GM23338 (cell line): ENCODE data around the gene MELK. TPM values are rescaled to one million over a fixed set of nuclear protein-coding genes. Genes with fewer than 3 reads are reported as not detected.
A peak's percentile ranks its signal among the peaks of the same experiment; 100 is the strongest.

Experiments used
- ATAC-seq: fragments of 200-7000 bp; cut with Tn5 transposase; 3 replicates; pipeline ENCODE4 v1.9.1; 2020
- DNase-seq: peaks from one replicate; pipeline ENCODE4 v3.0.0-alpha.2; 2015; ENCODE audit warnings: low spot score
- H2AFZ ChIP-seq: fragments of 200-600 bp; sonication (generic); 2 replicates; pipeline ENCODE4 v1.8.0; 2016; ENCODE audit warnings: antibody characterized with exemption, mild to moderate bottlenecking, moderate library complexity
- H3F3A ChIP-seq: fragments of 200-600 bp; sonication (generic); replicated peaks from 2 replicates; pipeline ENCODE4 v1.8.0; 2017; ENCODE audit warnings: antibody characterized with exemption, mixed run types, low read depth
- H3K27ac ChIP-seq: fragments of 200-600 bp; sonication (generic); 2 replicates; pipeline ENCODE4 v1.6.1; 2016; ENCODE audit warnings: low read depth
- H3K27me3 ChIP-seq: fragments of 200-600 bp; sonication (generic); 2 replicates; pipeline ENCODE4 v1.8.0; 2016; ENCODE audit warnings: mild to moderate bottlenecking, mixed run types, moderate library complexity; ENCODE audit not compliant: insufficient read depth
- H3K36me3 ChIP-seq: fragments of 200-600 bp; sonication (generic); 2 replicates; pipeline ENCODE4 v1.8.0; 2016; ENCODE audit warnings: mild to moderate bottlenecking; ENCODE audit not compliant: insufficient read depth
- H3K4me1 ChIP-seq: fragments of 200-600 bp; sonication (generic); 2 replicates; pipeline ENCODE4 v1.8.0; 2016; ENCODE audit warnings: mild to moderate bottlenecking, moderate library complexity; ENCODE audit not compliant: insufficient read depth
- H3K4me2 ChIP-seq: fragments of 200-600 bp; sonication (generic); 2 replicates; pipeline ENCODE4 v1.7.1; 2017; ENCODE audit warnings: mixed run types
- H3K4me3 ChIP-seq: fragments of 200-600 bp; sonication (generic); 2 replicates; pipeline ENCODE4 v1.6.1; 2016; ENCODE audit warnings: mixed run types
- H3K79me2 ChIP-seq: fragments of 200-600 bp; sonication (generic); replicated peaks from 2 replicates; pipeline ENCODE4 v1.8.0; 2017; ENCODE audit warnings: mild to moderate bottlenecking; ENCODE audit not compliant: insufficient read depth
- H3K9me2 ChIP-seq: fragments of 200-600 bp; sonication (generic); 2 replicates; pipeline ENCODE4 v1.8.0; 2017; ENCODE audit not compliant: insufficient read depth
- H4K20me1 ChIP-seq: fragments of 200-600 bp; sonication (generic); replicated peaks from 2 replicates; pipeline ENCODE4 v1.8.0; 2017; ENCODE audit warnings: mild to moderate bottlenecking; ENCODE audit not compliant: insufficient read depth
- H3K27ac Mint-ChIP-seq: 2 replicates; pipeline ENCODE4 v1.8.0; 2020; ENCODE audit warnings: inconsistent platforms, mild to moderate bottlenecking, moderate library complexity, mixed read lengths
- H3K27me3 Mint-ChIP-seq: 3 replicates; pipeline ENCODE4 v1.8.0; 2022; ENCODE audit warnings: low read depth, mild to moderate bottlenecking, moderate library complexity, mixed read lengths, inconsistent platforms; ENCODE audit not compliant: insufficient read depth, poor library complexity
- H3K36me3 Mint-ChIP-seq: 3 replicates; pipeline ENCODE4 v1.8.0; 2021; ENCODE audit warnings: low read depth, mild to moderate bottlenecking, inconsistent platforms, moderate library complexity, mixed read lengths
- H3K4me1 Mint-ChIP-seq: 3 replicates; pipeline ENCODE4 v1.8.0; 2020; ENCODE audit warnings: mild to moderate bottlenecking, inconsistent platforms, mixed read lengths
- H3K4me3 Mint-ChIP-seq: 3 replicates; pipeline ENCODE4 v1.8.0; 2021; ENCODE audit warnings: moderate library complexity, mild to moderate bottlenecking, inconsistent platforms, mixed read lengths
- H3K9me3 Mint-ChIP-seq: 3 replicates; pipeline ENCODE4 v1.8.0; 2020; ENCODE audit warnings: moderate library complexity, mild to moderate bottlenecking, inconsistent platforms, mixed read lengths
- CREB1 ChIP-seq: fragments of 250-450 bp; sonication (Bioruptor Pico); IDR thresholded peaks from 2 replicates; pipeline ENCODE4 v1.5.0; 2020; ENCODE audit warnings: low read depth, mild to moderate bottlenecking, moderate library complexity
- EZH2 ChIP-seq: fragments of 200-600 bp; sonication (generic); IDR thresholded peaks from one replicate; pipeline ENCODE4 v1.8.0; 2017; ENCODE audit warnings: antibody characterized with exemption, mild to moderate bottlenecking, low read depth; ENCODE audit not compliant: unreplicated experiment
- EZH2phosphoT487 ChIP-seq: fragments of 200-600 bp; sonication (generic); IDR thresholded peaks from one replicate; pipeline ENCODE4 v1.8.1; 2018; ENCODE audit warnings: antibody characterized with exemption; ENCODE audit not compliant: unreplicated experiment
- JUNB ChIP-seq: IDR thresholded peaks from one replicate; pipeline ENCODE4 v1.6.1; 2016; ENCODE audit warnings: antibody characterized with exemption; ENCODE audit not compliant: unreplicated experiment
- NANOG ChIP-seq: IDR thresholded peaks from 2 replicates; pipeline ENCODE4 v1.6.1; 2016; ENCODE audit warnings: antibody characterized with exemption, borderline replicate concordance
- POLR2AphosphoS5 ChIP-seq: IDR thresholded peaks from 2 replicates; pipeline ENCODE4 v1.6.1; 2016; ENCODE audit warnings: antibody characterized with exemption, low read depth
- STAT1 ChIP-seq: IDR thresholded peaks from one replicate; pipeline ENCODE4 v1.6.1; 2016; ENCODE audit warnings: antibody characterized with exemption; ENCODE audit not compliant: unreplicated experiment
- ZNF114 ChIP-seq: fragments of 250-450 bp; sonication (Bioruptor Pico); IDR thresholded peaks from 2 replicates; pipeline ENCODE4 v1.5.0; 2020; ENCODE audit warnings: mild to moderate bottlenecking, moderate library complexity
- ZNF331 ChIP-seq: fragments of 250-450 bp; sonication (Bioruptor Pico); IDR thresholded peaks from 2 replicates; pipeline ENCODE4 v1.5.0; 2020; ENCODE audit warnings: low read depth, mild to moderate bottlenecking, moderate library complexity
- polyA plus RNA-seq: library from polyadenylated mRNA; unstranded; fragments of >200 nt; fragmentation: Nextera tagmentation; extraction: Ambion mirVana; gene quantifications from 2 replicates; pipeline ENCODE4 v1.2.1, GENCODE V29; 2016
- total RNA-seq: library from RNA; depleted of rRNA; stranded (reverse); fragments of >200 nt; shearing (Covaris generic); gene quantifications from 2 replicates; pipeline ENCODE4 v1.2.3, GENCODE V29; 2014
- TF ChIP-seq, protein P1 (sequence below): IDR thresholded peaks from one replicate; pipeline ENCODE4 v1.6.1; 2018; ENCODE audit warnings: antibody characterized with exemption; ENCODE audit not compliant: unreplicated experiment
- TF ChIP-seq, protein P2 (sequence below), 2 experiments: fragments of 200-600 bp in 1 of 2; sonication (generic) in 1 of 2; conservative IDR thresholded peaks; 2 replicates each; pipeline versions ENCODE4 v1.5.1 to v1.6.1; 2016 to 2017; ENCODE audit warnings: antibody characterized with exemption in 2 of 2, low read depth in 2 of 2, mild to moderate bottlenecking in 2 of 2, moderate library complexity in 1 of 2
- TF ChIP-seq, protein P3 (sequence below): IDR thresholded peaks from 2 replicates; pipeline ENCODE4 v1.6.1; 2016; ENCODE audit warnings: antibody characterized with exemption

The MELK gene
- total and polyA plus RNA-seq, 2 experiments from 2014 or later = 37.2 to 55.7 TPM

DNA sequence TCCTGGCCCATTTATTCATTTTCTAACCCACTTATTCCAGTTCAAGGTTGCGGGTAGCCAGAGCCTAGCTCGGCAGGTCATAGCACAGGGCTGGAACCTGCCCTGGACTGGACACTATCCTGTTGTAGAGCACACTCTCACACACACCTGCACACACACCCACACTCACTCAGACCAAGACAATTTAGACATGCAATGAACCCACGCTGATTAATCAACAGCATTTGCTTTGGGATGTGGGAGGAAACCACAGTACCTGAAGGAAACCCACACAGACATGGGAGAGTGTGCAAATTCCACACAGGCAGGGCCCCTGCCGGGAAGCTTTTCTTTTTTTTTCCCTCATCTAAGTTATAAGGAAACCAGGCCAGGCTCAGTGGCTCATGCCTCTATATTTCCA, 34.8 kb upstream of the MELK start (continued):
- TF ChIP-seq, protein P1, sequence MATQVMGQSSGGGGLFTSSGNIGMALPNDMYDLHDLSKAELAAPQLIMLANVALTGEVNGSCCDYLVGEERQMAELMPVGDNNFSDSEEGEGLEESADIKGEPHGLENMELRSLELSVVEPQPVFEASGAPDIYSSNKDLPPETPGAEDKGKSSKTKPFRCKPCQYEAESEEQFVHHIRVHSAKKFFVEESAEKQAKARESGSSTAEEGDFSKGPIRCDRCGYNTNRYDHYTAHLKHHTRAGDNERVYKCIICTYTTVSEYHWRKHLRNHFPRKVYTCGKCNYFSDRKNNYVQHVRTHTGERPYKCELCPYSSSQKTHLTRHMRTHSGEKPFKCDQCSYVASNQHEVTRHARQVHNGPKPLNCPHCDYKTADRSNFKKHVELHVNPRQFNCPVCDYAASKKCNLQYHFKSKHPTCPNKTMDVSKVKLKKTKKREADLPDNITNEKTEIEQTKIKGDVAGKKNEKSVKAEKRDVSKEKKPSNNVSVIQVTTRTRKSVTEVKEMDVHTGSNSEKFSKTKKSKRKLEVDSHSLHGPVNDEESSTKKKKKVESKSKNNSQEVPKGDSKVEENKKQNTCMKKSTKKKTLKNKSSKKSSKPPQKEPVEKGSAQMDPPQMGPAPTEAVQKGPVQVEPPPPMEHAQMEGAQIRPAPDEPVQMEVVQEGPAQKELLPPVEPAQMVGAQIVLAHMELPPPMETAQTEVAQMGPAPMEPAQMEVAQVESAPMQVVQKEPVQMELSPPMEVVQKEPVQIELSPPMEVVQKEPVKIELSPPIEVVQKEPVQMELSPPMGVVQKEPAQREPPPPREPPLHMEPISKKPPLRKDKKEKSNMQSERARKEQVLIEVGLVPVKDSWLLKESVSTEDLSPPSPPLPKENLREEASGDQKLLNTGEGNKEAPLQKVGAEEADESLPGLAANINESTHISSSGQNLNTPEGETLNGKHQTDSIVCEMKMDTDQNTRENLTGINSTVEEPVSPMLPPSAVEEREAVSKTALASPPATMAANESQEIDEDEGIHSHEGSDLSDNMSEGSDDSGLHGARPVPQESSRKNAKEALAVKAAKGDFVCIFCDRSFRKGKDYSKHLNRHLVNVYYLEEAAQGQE = no peak
- TF ChIP-seq STAT1 (no peak), EZH2phosphoT487 (no peak), EZH2 (no peak), CREB1 (CRISPR knock-in tag) (no peak)
- TF ChIP-seq, protein P2, sequence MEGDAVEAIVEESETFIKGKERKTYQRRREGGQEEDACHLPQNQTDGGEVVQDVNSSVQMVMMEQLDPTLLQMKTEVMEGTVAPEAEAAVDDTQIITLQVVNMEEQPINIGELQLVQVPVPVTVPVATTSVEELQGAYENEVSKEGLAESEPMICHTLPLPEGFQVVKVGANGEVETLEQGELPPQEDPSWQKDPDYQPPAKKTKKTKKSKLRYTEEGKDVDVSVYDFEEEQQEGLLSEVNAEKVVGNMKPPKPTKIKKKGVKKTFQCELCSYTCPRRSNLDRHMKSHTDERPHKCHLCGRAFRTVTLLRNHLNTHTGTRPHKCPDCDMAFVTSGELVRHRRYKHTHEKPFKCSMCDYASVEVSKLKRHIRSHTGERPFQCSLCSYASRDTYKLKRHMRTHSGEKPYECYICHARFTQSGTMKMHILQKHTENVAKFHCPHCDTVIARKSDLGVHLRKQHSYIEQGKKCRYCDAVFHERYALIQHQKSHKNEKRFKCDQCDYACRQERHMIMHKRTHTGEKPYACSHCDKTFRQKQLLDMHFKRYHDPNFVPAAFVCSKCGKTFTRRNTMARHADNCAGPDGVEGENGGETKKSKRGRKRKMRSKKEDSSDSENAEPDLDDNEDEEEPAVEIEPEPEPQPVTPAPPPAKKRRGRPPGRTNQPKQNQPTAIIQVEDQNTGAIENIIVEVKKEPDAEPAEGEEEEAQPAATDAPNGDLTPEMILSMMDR (conservative IDR thresholded peaks at IDR 0.05; ENCODE audit: low read depth in 2 of 2) = no peak
- TF ChIP-seq, protein P3, sequence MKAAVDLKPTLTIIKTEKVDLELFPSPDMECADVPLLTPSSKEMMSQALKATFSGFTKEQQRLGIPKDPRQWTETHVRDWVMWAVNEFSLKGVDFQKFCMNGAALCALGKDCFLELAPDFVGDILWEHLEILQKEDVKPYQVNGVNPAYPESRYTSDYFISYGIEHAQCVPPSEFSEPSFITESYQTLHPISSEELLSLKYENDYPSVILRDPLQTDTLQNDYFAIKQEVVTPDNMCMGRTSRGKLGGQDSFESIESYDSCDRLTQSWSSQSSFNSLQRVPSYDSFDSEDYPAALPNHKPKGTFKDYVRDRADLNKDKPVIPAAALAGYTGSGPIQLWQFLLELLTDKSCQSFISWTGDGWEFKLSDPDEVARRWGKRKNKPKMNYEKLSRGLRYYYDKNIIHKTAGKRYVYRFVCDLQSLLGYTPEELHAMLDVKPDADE = no peak

DNA sequence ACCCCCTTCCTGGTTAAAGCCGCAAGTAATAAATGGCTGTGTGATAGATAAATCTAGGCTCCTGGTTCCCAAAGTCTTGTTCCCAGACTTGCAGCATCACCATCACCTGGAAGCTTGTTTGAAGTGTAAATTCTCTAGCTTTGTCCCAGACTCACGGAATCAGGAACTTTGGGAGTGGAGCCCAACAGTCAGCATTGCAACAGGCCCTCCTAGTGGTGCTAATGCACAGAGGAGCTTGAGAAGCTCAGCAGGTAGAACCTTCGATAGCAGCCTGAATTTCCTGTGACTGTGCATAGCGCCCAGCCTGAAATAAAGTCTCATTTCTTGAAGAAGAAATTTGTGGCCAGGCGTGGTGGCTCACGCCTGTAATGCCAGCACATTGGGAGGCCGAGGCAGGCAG, 30.3 kb upstream of the MELK start:
- Histone ChIP-seq H3K27me3 (no peaks in the 10 kb centered on the region), H3F3A (no peaks in the 10 kb centered on the region; the same call in 1 of the 2 replicates), H3K4me2 (no peak overlapping the region), H3K79me2 (no peaks in the 10 kb centered on the region), H3K27ac (no peak overlapping the region), H3K4me3 (no peak overlapping the region), H3K9me2 (no peaks in the 10 kb centered on the region), H3K36me3 (no peaks in the 10 kb centered on the region), H2AFZ (peak overlapping the region; percentile 95), H4K20me1 (no peaks in the 10 kb centered on the region), H3K4me1 (no peaks in the 10 kb centered on the region)
- Mint-ChIP-seq H3K36me3 (no peaks in the 10 kb centered on the region), H3K27ac (no peak overlapping the region), H3K4me3 (no peak overlapping the region), H3K27me3 (peaks cover 4% of the 10 kb centered on the region), H3K4me1 (peaks cover 4% of the 10 kb centered on the region; the same call in 1 of the 3 replicates), H3K9me3 (no peaks in the 10 kb centered on the region)
- DNase-seq = peak; percentile 77
- TF ChIP-seq, protein P3 = no peak
- TF ChIP-seq NANOG = no peak
- TF ChIP-seq JUNB = no peak
- no peak for TF ChIP-seq EZH2phosphoT487
- TF ChIP-seq, protein P2 (conservative IDR thresholded peaks at IDR 0.05; ENCODE audit: low read depth in 2 of 2) = peak; percentile 33 to 49
- no peak for TF ChIP-seq ZNF114 (CRISPR knock-in tag)
- no peak for TF ChIP-seq POLR2AphosphoS5
- TF ChIP-seq ZNF331 (CRISPR knock-in tag) = no peak
- no peak for TF ChIP-seq STAT1
- peak; percentile 95 for ATAC-seq
